Measurements from ENCODE around the gene TRIM7. TPM values are rescaled to one million over a fixed set of nuclear protein-coding genes. Genes with fewer than 3 reads are reported as not detected.

Gene TRIM7
- polyA plus RNA-seq, 1 donor (not counting 4 experiments of a cell fraction or from before 2014, with no cell fraction given), result 27.6 TPM

- H3K27me3 ChIP-seq (ENCODE audit: control insufficient read depth, extremely low read depth, insufficient read depth, low read length), result no peaks in the 10 kb centered on the region
- dilution Hi-C loops (cut with MboI; ENCODE audit: extremely low pct_ligation_motif_present, low sequenced_read_pairs), result no loop called here
- no peak overlapping the region for H3K27ac ChIP-seq (ENCODE audit: control insufficient read depth, insufficient read depth, low read length)
- H4K20me1 ChIP-seq (ENCODE audit: control insufficient read depth, extremely low read depth, insufficient read depth, low read length), result no peaks in the 10 kb centered on the region
- no peaks in the 10 kb centered on the region for H3K9me3 ChIP-seq (ENCODE audit: control insufficient read depth, low read depth, low read length)
- no peak for DNase-seq (ENCODE audit: low read depth, low spot score)
- no peaks in the 10 kb centered on the region for H3K79me2 ChIP-seq (ENCODE audit: control insufficient read depth, insufficient read depth, low read length)
- no peak overlapping the region for H2AFZ ChIP-seq (ENCODE audit: control insufficient read depth, low read length)
- H3K4me1 ChIP-seq (ENCODE audit: control insufficient read depth, extremely low read depth, insufficient read depth, low read length), result peaks cover 12% of the 10 kb centered on the region
- H3K4me3 ChIP-seq (ENCODE audit: control insufficient read depth in 2 of 3, extremely low read depth in 1 of 3, insufficient read depth in 2 of 3, low read depth in 1 of 3, low read length in 3 of 3), result no peak overlapping the region
- TF ChIP-seq CTCF (optimal IDR thresholded peaks at IDR 0.05 in 1 of 3, IDR thresholded peaks at IDR 0.05 in 1 of 3, conservative IDR thresholded peaks at IDR 0.05 in 1 of 3; ENCODE audit: extremely low read depth in 1 of 3, insufficient read depth in 2 of 3, low read length in 3 of 3) (peak in 1 of 3 experiments; percentile 47), EZH2 (IDR thresholded peaks at IDR 0.05; ENCODE audit: low read length) (no peak)
- no peak overlapping the region for H3K4me2 ChIP-seq (ENCODE audit: control insufficient read depth, extremely low read depth, insufficient read depth, low read depth, low read length)
- FAIRE-seq, result no peak
- no peak overlapping the region for H3K9ac ChIP-seq (ENCODE audit: control insufficient read depth, extremely low read depth, insufficient read depth, low read length)
- H3K9me1 ChIP-seq (ENCODE audit: control insufficient read depth, extremely low read depth, insufficient read depth, low read length), result no peaks in the 10 kb centered on the region
- no peaks in the 10 kb centered on the region for H3K36me3 ChIP-seq (ENCODE audit: control insufficient read depth in 2 of 2, extremely low read depth in 1 of 2, insufficient read depth in 2 of 2, low read length in 2 of 2)
Observed at GRCh38 chr5:181151146-181151545, 53.9 kb downstream of the TRIM7 start.

- DNase-seq (ENCODE audit: low read depth, low spot score) (no peak), FAIRE-seq (peak; percentile 43)
- peak overlapping the region; percentile 45 for H3K4me2 ChIP-seq (ENCODE audit: control insufficient read depth, extremely low read depth, insufficient read depth, low read depth, low read length)
- no peak overlapping the region for H3K27ac ChIP-seq (ENCODE audit: control insufficient read depth, insufficient read depth, low read length)
- no peaks in the 10 kb centered on the region for H4K20me1 ChIP-seq (ENCODE audit: control insufficient read depth, extremely low read depth, insufficient read depth, low read length)
- dilution Hi-C loops (cut with MboI; ENCODE audit: extremely low pct_ligation_motif_present, low sequenced_read_pairs), result no loop called here
- H3K9me3 ChIP-seq (ENCODE audit: control insufficient read depth, low read depth, low read length), result no peaks in the 10 kb centered on the region
- TF ChIP-seq CTCF (optimal IDR thresholded peaks at IDR 0.05 in 1 of 3, IDR thresholded peaks at IDR 0.05 in 1 of 3, conservative IDR thresholded peaks at IDR 0.05 in 1 of 3; ENCODE audit: extremely low read depth in 1 of 3, insufficient read depth in 2 of 3, low read length in 3 of 3) (no peak), EZH2 (IDR thresholded peaks at IDR 0.05; ENCODE audit: low read length) (no peak)
- H3K36me3 ChIP-seq (ENCODE audit: control insufficient read depth in 2 of 2, extremely low read depth in 1 of 2, insufficient read depth in 2 of 2, low read length in 2 of 2), result no peaks in the 10 kb centered on the region
- no peak overlapping the region for H3K9ac ChIP-seq (ENCODE audit: control insufficient read depth, extremely low read depth, insufficient read depth, low read length)
- H3K9me1 ChIP-seq (ENCODE audit: control insufficient read depth, extremely low read depth, insufficient read depth, low read length), result no peaks in the 10 kb centered on the region
- H2AFZ ChIP-seq (ENCODE audit: control insufficient read depth, low read length), result no peak overlapping the region
- peaks cover 12% of the 10 kb centered on the region for H3K4me1 ChIP-seq (ENCODE audit: control insufficient read depth, extremely low read depth, insufficient read depth, low read length)
- H3K79me2 ChIP-seq (ENCODE audit: control insufficient read depth, insufficient read depth, low read length), result no peaks in the 10 kb centered on the region
- H3K27me3 ChIP-seq (ENCODE audit: control insufficient read depth, extremely low read depth, insufficient read depth, low read length), result no peaks in the 10 kb centered on the region
- H3K4me3 ChIP-seq (ENCODE audit: control insufficient read depth in 2 of 3, extremely low read depth in 1 of 3, insufficient read depth in 2 of 3, low read depth in 1 of 3, low read length in 3 of 3), result no peak overlapping the region
Observed at GRCh38 chr5:181149806-181150733, 54.9 kb downstream of the TRIM7 start.

Measured in keratinocyte (primary cell).